ENCODE measurements around the gene UTP11.
"Not testable (repeated sequence)": the region's sequence is repeated elsewhere in the genome, so short reads cannot be mapped to it uniquely, and the experiment has no call there.

UTP11 gene

GRCh38 chr1:38028105-38028591 is 15.6 kb downstream of the UTP11 start:
- DNase-seq: no peak

DNA sequence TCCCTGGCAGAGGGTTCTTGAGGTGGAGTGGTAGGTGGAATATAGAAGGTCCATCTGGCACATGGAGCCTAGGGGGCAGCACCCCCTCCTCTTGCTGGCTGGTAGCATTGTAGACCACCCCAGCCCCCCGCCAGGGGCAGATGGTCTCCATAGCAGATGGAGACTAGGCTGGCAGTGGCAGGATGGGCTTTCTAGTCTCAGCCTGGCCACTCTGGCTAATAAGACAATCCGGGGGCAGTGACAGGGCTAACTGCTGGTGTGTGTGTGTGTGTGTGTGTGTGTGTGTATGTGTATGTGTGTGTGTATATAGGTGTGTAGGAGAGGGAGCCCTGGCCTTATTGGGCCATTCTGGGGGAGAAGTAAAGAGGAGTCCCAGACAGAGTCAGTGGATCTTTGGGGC is 16.1 kb downstream of the UTP11 start:
- DNase-seq: no peak

DNA sequence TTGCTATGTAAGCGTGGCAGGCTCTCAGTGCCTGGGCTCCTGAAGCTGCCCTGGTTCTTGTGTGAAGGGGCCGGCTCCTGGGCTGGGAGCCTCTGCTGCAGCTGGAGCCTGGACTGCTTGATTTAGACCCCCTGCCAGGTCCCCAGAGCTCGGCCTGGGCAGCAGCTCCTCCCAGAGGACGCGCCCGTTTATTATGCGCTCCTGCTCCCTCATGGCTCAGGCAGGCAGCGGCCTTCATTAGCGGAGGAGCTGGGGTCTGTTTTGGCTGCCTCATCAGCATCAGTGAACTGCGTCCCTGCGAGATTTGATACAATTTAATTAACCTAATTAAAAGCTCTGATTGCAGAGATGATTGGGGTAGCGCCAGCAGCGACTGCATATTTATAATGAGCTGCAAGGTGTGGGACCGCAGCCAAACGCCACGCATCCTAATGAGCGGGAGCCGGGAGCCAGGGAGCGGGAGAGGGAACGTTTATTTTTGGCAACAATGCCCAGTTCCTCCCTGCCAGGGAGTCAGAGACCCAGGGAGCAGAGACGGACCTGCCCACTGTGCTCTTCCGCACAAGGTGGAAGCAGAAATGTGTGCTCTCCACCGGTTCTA is 16.6 kb downstream of the UTP11 start:
- DNase-seq: no peak

DNA sequence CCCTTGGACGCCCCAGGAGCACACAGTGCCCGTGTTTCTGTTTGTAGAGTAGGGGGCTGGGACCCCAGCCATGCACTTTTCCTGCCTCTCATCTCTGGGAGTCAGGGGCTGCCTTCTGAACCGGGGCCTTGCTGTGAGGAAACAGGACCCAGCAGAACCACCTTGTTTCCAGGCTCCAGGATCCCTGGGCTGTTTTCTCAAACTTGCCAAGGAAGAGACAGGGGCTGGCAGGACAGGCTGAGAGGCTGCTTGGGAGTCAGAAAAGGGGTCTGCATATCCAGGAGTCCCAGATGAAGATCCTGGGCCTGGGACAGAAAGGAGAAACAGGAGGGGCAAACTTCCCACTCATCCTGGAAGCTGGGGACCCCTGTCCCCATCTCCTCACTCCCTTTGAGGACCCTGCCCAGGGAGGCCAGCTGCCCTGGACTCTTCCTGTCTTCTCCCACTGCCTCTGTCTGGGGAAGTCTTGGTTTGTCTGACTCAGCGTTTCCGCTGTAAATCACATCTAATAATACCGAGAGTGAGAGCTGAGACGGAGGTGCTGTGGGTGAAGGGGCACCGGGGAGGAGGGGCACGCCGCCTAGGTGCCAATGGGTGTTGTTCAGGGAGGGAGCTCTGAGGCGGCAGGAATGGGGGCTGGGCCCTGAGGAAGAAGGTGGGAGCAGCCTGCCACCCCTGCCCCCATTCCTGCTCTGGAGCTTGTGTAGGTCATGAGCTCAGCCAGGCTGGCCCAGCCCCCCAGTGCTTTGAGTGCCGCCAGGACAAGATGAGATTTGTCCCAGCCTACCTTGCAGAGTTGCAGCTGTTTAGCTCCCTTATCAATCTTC is 17.4 kb downstream of the UTP11 start:
- no peak for DNase-seq

- DNase-seq: no peak
Measured at GRCh38 chr1:38030596-38031512, 18.3 kb downstream of the UTP11 start.

GRCh38 chr1:38031513-38031866 is 19.0 kb downstream of the UTP11 start:
- no peak for DNase-seq

GRCh38 chr1:38032992-38033391 is 20.5 kb downstream of the UTP11 start:
- DNase-seq: not testable (repeated sequence)

- no peak for DNase-seq
Measured at GRCh38 chr1:38034871-38035270, 22.3 kb downstream of the UTP11 start.

GRCh38 chr1:38037221-38037939 is 24.8 kb downstream of the UTP11 start:
- no peak for DNase-seq

DNA sequence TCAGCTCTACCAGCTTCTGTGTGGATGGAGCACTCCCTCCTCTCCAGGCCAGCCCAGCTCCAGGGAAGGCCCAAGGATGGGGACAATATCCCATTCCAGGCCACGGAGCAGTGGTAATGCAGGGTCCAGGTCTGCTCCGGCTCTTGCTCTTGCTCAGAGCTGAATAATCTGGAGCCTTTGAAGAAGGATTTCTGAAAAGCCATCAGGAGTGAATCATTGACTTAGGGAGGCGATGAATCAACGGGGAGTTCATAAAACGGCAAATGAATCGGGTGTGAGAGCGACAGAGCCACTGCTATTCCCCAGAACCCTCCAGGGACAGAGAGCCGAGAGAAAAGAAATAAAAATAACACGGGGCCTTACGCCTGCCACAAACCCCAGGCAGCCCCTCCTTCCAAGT is 26.3 kb downstream of the UTP11 start:
- DNase-seq: no peak

GRCh38 chr1:38039331-38040088 is 27.0 kb downstream of the UTP11 start:
- no peak for DNase-seq

DNA sequence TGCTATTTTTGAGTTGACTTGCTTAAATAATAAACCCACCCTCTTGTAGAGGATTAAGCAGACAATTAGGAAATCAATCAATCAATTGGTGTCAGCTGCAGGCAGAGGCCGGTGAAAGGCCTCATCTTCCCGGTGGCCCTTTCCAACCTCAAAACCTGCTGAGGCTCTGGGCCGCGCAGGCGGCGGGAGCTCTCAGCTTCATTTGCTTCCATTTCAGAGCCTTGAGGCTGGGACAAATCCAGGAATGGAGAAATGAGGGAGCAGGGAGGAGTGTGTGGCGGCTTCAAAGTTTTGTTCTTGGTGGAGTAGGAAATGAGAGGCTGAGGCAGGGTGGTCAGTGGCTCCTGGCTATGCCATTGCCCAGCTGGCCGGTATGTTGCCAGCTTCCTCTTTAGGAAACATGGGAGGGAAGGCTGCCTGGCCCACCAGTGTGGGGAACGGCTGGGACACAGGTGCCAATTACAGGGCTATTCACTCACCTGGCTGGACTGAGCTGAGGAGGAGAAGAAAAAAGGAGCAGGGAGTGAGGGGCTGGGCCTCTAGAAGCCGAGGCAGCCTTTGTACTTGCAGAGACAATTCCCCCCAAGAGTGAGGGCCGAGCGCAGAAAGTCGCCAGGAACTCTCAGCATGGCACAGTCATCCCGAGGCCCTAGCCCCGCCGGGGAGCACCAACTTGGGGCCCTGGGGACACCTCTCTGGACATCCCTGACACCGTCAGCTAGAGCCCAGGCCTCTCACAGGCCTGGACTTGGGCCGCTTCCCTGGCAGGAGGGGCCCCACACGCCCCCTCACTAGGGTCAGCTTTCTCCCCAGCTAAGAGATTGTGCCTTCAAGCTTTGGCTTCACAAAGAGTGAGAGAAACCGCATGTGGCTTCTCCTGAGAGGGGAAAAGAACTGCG is 29.7 kb downstream of the UTP11 start:
- no peak for DNase-seq

DNA sequence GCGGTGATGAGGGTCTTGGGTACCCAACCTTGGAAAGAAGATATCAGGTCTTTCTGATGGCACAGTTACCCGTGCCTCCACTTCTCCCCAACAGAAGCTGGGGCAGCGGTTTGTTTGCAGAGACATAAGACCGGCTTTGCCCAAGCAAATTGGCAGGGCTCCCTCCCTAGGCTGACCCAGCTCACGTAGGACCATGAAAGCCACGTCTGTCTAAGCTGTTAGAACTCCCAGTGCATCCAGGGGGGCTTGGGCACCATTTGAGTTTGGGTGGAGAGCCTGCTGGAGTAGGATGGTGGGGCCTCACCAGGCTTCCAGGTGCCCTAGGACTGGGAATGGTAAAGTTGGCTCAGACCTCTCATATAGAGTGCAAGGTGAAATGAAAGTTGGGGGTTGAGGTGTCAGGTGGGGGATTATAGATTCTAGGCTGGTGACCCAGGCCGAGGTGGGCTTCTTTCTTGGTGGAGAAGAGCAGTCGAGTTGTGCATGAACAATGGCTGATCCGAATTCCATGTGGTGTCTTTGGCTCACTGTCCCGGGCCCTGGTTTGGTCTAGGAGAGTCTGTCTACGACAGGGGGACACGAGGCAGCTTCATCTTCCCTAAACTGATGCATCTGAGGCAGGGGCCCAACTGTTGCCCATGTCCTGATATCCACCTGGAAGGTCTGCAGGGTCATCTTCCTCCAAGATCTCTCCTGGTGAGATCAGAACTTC is 30.7 kb downstream of the UTP11 start:
- DNase-seq: no peak

- no peak for DNase-seq
Measured at GRCh38 chr1:38044221-38045215, 32.0 kb downstream of the UTP11 start.

- no peak for DNase-seq
Measured at GRCh38 chr1:38045401-38046332, 33.1 kb downstream of the UTP11 start.

GRCh38 chr1:38046333-38046883 is 33.9 kb downstream of the UTP11 start, which contains the start of gene POU3F1:
POU3F1 (minus strand) TSS chr1:38046793; CDS start chr1:38046743, 50 bp downstream.
- DNase-seq: no peak
